T-helper 22 cell (primary cell): ENCODE measurements around the gene OR2H2.

Experiments used
- DNase-seq: peaks from one replicate; pipeline ENCODE4 v3.0.0-alpha.2; 2020; ENCODE audit warnings: low read depth

OR2H2 gene

GRCh38 chr6:29584821-29585220 is at the start of gene OR2H2:
Gene OR2H2, plus strand, starts transcription at chr6:29585121. Its CDS starts 2,824 bp downstream, at chr6:29587945.
- no peak for DNase-seq

- no peak for DNase-seq
Measured at GRCh38 chr6:29537714-29538403, 47.1 kb upstream of the OR2H2 start.

DNA sequence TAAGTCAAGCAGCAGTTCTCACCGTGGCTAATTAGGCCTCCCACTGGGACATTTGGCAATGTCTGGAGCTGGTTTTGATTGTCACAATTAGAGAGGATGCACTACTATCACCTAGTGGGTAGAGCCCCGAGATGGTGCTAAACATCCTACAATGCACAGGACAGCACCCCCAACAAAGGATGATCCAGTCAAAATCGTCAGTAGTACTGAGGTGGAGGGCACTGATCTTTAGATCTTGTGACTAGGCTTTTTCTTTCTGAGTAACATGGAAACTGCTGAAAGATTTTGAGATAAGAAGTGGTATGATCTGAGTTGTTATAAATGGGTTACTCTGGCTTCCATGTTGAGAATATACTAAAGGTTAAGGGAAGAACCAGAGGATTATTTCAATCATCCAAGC is 37.3 kb upstream of the OR2H2 start:
- no peak for DNase-seq

DNA sequence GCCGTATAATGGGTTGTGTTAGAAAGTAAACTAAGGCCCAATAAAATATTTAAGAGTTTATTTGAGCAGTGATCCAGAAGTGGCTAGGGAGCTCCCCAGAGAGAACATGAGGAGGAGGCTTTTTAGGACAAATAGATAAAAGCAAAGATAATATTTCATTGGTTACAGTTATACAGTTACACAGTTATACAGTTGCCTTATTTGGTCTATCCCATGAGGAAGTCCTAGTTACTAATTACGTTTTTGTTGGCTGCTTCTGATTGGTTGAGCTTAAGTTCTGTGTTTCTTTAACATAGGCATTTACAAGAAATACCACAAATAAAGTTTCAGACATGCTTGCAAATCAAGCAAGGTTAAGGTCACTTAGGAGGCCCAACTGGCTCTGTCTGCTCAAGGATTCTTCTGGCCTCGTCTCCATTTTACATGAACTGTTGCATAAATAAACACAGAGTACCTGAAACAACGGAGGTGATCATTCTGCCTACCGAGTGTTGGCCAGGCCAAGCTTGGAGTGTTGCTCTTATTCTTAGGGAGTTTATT is 32.3 kb upstream of the OR2H2 start:
- no peak for DNase-seq

GRCh38 chr6:29553268-29554057 is 31.5 kb upstream of the OR2H2 start:
- DNase-seq: no peak

DNA sequence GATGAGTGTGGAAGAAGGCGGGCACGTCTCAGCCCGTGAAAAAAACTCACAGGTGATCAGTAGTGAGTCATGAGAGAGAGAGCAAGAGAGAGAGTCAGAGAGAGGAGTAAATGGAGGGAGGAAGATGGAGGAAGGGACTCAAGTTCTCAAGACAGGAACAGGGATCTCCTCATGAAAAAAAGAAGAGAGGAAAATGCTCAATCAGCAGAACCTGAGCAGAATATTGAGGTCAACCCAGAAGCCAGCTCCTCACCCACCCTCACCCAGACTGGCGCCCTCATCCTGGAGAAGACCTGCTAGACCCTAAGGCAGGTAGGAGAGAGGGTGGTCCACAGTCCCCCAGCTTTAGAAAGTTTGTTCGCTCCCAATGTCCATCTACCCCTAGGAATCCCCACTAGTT is 30.2 kb upstream of the OR2H2 start:
- no peak for DNase-seq

GRCh38 chr6:29557320-29557719 is 27.6 kb upstream of the OR2H2 start:
- no peak for DNase-seq

GRCh38 chr6:29558439-29559079 is 26.4 kb upstream of the OR2H2 start:
- DNase-seq: no peak

- DNase-seq: no peak
Measured at GRCh38 chr6:29559524-29560287, 25.2 kb upstream of the OR2H2 start, which contains the start of gene UBD. Gene UBD, minus strand, starts transcription at chr6:29559732. Its CDS starts 31 bp downstream, at chr6:29559701.

GRCh38 chr6:29561091-29561490 is 23.8 kb upstream of the OR2H2 start:
- DNase-seq: no peak

- DNase-seq: no peak
Measured at GRCh38 chr6:29561606-29562181, 23.2 kb upstream of the OR2H2 start.

DNA sequence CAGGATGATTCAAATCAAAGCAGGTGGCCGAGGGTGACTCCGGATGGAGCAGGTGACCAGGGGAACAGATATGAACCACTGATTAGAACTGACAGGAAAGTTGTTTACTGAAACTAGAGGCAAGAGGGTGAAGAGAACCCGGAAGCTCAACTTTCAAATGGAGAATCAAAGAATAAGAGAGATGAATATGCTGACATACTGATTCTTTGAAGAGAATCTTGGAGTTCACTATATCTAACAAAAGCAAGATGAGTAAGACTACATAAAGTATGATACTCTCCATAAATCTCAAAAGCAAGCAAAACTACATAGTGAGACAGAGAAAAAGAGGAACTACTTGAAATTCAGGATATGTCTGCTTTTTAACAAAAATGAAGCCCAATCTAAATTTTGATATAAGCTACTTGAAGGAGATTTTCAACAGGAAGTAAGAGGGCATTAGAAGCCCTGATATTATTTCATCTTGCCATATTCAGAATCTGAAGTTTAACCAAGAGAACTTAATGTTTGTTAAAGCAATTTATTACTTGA is 21.4 kb upstream of the OR2H2 start:
- no peak for DNase-seq

DNA sequence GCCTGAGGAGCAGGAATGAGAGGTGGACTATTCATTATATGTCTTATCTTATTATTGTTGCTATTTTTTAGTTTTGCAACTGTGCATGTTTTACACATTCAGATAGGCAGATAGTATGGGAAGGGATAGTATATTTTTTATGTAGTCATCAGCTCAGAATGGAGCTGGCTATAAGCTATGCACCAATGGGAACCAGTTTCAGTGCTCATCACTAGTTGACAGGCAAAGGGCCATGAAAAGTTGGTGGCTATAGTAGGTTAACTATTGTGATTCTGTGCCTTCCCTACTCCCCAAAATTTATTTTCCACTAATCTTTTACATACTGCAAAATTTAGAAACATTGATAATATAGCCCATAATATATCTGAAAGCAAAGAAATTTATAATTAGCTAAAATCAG is 20.0 kb upstream of the OR2H2 start:
- no peak for DNase-seq

GRCh38 chr6:29566856-29567255 is 18.1 kb upstream of the OR2H2 start:
- DNase-seq: no peak

GRCh38 chr6:29567541-29567940 is 17.4 kb upstream of the OR2H2 start:
- DNase-seq: no peak

DNA sequence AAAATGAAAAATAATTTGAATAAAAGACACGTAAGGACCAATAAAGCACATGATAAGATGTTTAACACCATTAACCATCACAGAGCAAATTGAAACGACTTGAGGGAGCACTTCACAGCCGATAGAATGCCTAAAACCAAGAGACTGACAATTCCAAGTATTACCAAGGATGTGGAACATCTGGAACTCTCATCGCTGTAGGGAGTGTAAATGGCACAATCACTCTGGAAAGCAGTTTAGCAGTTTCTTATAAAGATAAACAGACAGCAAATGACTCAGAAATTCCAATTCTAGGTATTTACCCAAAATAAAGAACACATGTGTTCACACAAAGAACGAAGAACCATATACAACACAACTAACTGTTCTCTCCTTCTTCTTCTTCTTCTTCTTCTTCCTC is 16.9 kb upstream of the OR2H2 start:
- no peak for DNase-seq

- DNase-seq: no peak
Measured at GRCh38 chr6:29576056-29576455, 8.9 kb upstream of the OR2H2 start.

GRCh38 chr6:29577544-29577943 is 7.4 kb upstream of the OR2H2 start:
- DNase-seq: no peak

DNA sequence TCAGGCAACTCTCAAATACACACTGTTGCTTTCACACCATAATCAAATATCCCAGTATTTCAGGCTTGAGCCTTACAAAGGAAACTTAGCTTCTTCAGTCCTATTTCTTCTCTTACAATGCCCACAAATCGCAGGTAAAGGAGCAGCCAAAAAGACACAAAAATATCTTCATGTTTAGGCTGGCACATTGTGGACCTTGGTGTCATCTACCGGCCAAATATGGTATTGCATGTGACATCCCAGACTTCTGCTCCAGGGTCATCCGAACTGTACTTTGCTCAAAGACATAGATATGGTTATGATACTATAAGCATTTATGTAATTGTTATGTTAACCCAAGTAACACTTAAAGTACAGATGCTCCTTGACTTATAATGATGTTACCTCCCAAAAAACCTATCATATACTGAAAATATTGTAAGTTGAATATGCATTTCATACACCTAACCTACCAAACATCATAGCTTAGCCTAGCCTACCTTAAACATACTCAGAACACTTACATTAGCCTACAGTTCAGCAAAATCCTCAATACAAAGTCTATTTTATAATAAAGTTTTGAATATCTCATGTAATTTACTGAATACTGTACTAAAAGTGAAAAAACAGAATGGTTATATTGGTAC is 4.6 kb downstream of the OR2H2 start:
- DNase-seq: peak; percentile 4

- DNase-seq: no peak
Measured at GRCh38 chr6:29590218-29590808, 5.4 kb downstream of the OR2H2 start.
